WI38 (cell line): Measurements from ENCODE around the gene SSB.
"Not testable (repeated sequence)": the region's sequence is repeated elsewhere in the genome, so short reads cannot be mapped to it uniquely, and the experiment has no call there.

Experiments used
- H3K4me3 ChIP-seq: 2 replicates; pipeline ENCODE4 v1.5.1; 2011; ENCODE audit warnings: low read depth, mild to moderate bottlenecking, control low read depth, low read length
- TF ChIP-seq, protein P1 (sequence below): IDR thresholded peaks from 2 replicates; pipeline ENCODE4 v1.5.1; 2012; ENCODE audit warnings: low read depth, mild to moderate bottlenecking, control low read depth, low read length

Gene SSB

DNA sequence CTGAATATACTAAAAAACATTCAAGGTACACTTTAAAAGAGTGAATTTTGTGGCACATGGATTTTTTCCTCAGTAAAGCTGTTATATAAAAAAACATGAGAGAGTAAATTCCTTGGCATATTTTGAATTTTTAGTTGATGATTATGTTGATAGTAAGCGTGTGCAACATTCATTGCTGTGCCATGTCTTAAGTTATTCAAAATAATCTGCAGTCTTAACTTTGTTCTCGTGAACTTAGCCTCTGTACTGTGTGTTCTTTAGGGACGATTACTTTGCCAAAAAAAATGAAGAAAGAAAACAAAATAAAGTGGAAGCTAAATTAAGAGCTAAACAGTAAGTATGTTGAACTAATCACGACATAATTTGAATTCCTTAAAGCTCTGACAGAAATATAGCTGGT is 9.6 kb downstream of the SSB start:
- no peak overlapping the region for H3K4me3 ChIP-seq
- TF ChIP-seq, protein P1, sequence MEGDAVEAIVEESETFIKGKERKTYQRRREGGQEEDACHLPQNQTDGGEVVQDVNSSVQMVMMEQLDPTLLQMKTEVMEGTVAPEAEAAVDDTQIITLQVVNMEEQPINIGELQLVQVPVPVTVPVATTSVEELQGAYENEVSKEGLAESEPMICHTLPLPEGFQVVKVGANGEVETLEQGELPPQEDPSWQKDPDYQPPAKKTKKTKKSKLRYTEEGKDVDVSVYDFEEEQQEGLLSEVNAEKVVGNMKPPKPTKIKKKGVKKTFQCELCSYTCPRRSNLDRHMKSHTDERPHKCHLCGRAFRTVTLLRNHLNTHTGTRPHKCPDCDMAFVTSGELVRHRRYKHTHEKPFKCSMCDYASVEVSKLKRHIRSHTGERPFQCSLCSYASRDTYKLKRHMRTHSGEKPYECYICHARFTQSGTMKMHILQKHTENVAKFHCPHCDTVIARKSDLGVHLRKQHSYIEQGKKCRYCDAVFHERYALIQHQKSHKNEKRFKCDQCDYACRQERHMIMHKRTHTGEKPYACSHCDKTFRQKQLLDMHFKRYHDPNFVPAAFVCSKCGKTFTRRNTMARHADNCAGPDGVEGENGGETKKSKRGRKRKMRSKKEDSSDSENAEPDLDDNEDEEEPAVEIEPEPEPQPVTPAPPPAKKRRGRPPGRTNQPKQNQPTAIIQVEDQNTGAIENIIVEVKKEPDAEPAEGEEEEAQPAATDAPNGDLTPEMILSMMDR = no peak

DNA sequence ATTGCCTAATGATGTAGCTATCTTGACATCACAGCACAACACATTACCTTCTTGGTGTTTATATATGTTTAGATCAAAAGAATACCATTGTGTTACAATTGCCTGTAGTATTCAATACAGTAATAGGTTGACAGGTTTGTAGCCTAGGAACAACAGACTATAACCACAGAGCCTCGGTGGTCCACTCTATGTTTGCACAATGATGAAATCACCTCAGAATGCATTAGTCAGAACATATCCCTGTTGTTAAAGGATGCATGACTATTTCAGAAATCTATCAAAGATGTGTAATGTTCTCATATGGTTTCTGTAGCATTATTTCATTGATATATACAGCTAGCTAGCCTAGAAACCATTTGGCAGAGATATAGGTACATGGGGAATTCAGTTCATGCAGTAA is 17.2 kb downstream of the SSB start:
- no peak overlapping the region for H3K4me3 ChIP-seq
- TF ChIP-seq, protein P1 = no peak

DNA sequence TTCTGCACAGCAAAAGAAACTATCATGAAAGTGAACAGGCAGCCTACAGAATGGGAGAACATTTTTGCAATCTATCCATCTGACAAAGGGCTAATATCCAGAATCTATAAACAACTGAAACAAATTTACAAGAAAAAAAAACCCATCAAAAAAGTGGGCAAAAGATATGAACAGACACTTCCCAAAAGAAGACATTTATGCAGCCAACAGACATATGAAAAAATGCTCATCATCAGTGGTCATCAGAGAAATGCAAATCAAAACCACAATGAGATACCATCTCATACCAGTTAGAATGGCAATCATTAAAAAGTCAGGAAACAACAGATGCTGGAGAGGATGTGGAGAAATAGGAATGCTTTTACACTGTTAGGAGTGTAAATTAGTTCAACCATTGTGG is 18.3 kb downstream of the SSB start:
- H3K4me3 ChIP-seq = not testable (repeated sequence)

DNA sequence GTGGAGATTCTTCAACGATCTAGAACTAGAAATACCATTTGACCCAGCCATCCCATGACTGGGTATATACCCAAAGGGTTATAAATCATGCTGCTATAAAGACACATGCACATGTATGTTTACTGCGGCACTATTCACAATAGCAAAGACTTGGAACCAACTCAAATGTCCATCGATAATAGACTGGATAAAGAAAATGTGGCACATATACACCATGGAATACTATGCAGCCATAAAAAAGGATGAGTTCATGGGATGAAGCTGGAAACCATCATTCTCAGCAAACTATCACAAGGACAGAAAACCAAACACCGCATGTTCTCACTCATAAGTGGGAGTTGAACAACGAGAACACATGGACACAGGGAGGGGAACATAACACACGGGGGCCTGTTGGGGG is 18.7 kb downstream of the SSB start:
- H3K4me3 ChIP-seq = not testable (repeated sequence)

DNA sequence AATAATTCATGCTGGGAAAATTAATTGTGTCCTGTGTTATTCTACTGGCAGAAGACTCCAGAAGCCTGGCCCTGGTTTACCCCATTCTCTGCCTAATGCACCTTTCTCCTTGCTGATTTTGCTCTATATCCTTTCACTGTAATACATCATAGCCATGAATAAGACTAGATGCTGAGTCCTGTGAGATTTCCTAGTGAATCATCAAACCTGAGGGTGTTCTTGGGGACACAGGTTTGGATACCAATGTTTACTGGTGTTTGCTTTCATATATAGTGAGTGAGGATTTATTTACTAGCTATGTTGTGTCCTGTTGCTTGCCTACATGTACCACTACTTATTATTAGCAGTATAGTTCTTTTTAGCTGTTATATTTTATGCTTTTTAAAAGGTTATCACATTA is 19.6 kb downstream of the SSB start:
- TF ChIP-seq, protein P1 = no peak
- no peak overlapping the region for H3K4me3 ChIP-seq

DNA sequence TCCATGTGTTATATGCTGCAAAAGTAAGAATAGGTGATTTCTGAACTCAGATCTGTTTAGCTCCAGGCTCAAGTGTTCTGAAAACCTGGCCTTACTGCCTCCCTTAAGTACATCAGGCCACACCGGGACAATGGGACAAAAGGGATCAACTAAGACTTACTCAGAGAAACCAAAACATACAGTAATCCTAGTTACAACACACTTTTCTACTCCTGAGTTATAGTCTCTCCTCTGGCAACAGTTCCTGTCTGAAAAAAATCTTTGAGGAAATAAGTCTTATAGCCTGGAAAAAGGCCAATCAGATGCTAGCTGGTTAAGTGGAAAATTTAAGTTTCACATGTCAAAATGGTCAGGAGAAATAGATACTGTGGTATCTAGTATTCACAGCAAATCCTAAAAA is 20.4 kb downstream of the SSB start:
- H3K4me3 ChIP-seq = no peak overlapping the region
- TF ChIP-seq, protein P1 = no peak

DNA sequence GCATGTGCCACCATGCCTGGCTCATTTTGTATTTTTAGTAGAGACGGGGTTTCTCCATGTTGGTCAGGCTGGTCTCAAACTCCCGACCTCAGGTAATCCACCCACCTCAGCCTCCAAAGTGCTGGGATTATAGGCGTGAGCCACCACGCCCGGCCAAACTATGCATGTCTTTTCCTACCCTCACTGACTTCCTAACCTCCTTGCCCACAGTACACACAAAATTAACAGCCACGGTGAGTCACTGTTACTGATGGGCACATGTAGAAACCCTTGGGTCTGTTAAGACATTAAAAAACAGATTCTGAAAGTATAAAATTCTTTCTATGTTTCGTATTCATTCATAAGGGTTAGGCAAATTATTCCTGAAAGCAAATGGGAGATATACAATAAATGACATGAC is 21.4 kb downstream of the SSB start:
- H3K4me3 ChIP-seq = not testable (repeated sequence)

DNA sequence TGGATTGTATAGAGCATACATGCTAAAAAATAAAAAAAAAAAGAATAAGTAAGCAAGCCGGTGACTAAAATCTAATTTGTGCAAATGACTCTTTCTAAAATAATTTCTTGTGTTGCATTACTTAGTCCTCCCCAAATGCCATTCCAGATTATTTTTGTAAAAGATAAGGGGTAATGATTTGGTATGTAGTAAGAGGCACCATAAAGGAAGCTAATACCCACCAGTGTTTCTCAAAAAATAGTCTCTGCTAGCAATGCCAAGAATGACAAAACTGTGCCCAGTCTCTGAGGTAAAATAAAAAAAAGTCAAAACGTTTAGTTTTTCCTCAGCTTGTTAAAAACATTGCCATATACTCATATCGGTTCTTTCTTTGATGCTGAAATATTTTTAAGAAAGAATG is 23.4 kb downstream of the SSB start:
- TF ChIP-seq, protein P1 = no peak
- H3K4me3 ChIP-seq = no peak overlapping the region

DNA sequence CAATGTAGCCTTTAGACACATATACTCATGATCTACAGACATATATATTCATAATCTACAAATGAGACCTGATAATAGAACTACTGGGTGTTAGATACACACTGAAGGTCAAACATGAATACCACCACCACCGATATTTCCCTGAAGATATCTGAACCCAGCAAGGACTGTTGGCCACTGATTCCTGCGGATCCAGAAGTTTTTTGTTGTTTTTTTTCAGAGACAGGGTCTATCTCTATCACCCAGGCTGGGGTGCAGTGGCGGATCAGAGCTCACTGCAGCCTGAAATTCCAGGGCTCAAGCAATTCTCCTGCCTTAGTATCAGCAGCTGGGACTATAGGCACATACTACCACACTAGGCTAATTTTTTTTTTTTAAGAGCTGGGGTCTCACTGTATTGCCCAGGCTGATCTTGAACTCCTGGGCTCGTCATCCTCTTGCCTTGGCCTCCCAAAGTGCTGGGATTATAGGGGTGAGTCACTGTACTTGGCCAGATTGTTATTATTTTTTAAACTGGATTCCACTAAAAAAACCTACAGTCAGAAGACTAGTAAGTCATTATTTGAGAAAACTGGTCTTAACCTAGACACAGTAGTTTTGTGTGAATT is 24.2 kb downstream of the SSB start:
- no peak overlapping the region for H3K4me3 ChIP-seq
- TF ChIP-seq, protein P1 = no peak
